ENCODE data around the gene KRT12.

Gene KRT12

GRCh38 chr17:40873255-40873654, 6.2 kb upstream of the KRT12 start:
- Histone ChIP-seq H3K36me3 (no peaks in the 10 kb centered on the region), H3K27ac (no peak overlapping the region), H3K9me3 (no peaks in the 10 kb centered on the region), H3K27me3 (peaks cover 33% of the 10 kb centered on the region), H3K4me1 (ENCODE audit: control insufficient read depth in 1 of 2, insufficient read depth in 1 of 2, low read depth in 1 of 2, low read length in 1 of 2) (peaks cover 21 to 25% of the 10 kb centered on the region in 2 experiments), H3K4me3 (ENCODE audit: low read depth in 1 of 2, low read length in 1 of 2) (no peak overlapping the region)
- no peak for TF ChIP-seq CTCF (IDR thresholded peaks at IDR 0.05)

GRCh38 chr17:40872416-40872815, 5.4 kb upstream of the KRT12 start:
- H3K27ac ChIP-seq = no peak overlapping the region
- H3K36me3 ChIP-seq = no peaks in the 10 kb centered on the region
- no peaks in the 10 kb centered on the region for H3K9me3 ChIP-seq
- H3K4me1 ChIP-seq (ENCODE audit: control insufficient read depth in 1 of 2, insufficient read depth in 1 of 2, low read depth in 1 of 2, low read length in 1 of 2) = peaks cover 28 to 30% of the 10 kb centered on the region in 2 experiments
- no peak overlapping the region for H3K4me3 ChIP-seq (ENCODE audit: low read depth in 1 of 2, low read length in 1 of 2)
- no peak for TF ChIP-seq CTCF (IDR thresholded peaks at IDR 0.05)
- peaks cover 33% of the 10 kb centered on the region for H3K27me3 ChIP-seq

- peaks cover 33% of the 10 kb centered on the region for H3K27me3 ChIP-seq
- no peak overlapping the region for H3K27ac ChIP-seq
- H3K4me1 ChIP-seq (ENCODE audit: control insufficient read depth in 1 of 2, insufficient read depth in 1 of 2, low read depth in 1 of 2, low read length in 1 of 2) = peaks cover 34 to 40% of the 10 kb centered on the region in 2 experiments
- no peak for TF ChIP-seq CTCF (IDR thresholded peaks at IDR 0.05)
- H3K36me3 ChIP-seq = no peaks in the 10 kb centered on the region
- no peak overlapping the region for H3K4me3 ChIP-seq (ENCODE audit: low read depth in 1 of 2, low read length in 1 of 2)
- H3K9me3 ChIP-seq = no peaks in the 10 kb centered on the region
These were observed 4.3 kb upstream of the KRT12 start for GRCh38 chr17:40871316-40871715.

GRCh38 chr17:40870136-40870535, 3.1 kb upstream of the KRT12 start:
- H3K9me3 ChIP-seq = no peaks in the 10 kb centered on the region
- H3K36me3 ChIP-seq = no peaks in the 10 kb centered on the region
- H3K27me3 ChIP-seq = peaks cover 27% of the 10 kb centered on the region
- peaks cover 46 to 49% of the 10 kb centered on the region in 2 experiments for H3K4me1 ChIP-seq (ENCODE audit: control insufficient read depth in 1 of 2, insufficient read depth in 1 of 2, low read depth in 1 of 2, low read length in 1 of 2)
- TF ChIP-seq CTCF (IDR thresholded peaks at IDR 0.05) = no peak
- H3K27ac ChIP-seq = no peak overlapping the region
- no peak overlapping the region for H3K4me3 ChIP-seq (ENCODE audit: low read depth in 1 of 2, low read length in 1 of 2)

GRCh38 chr17:40864661-40865390, 2.2 kb downstream of the KRT12 start:
- Histone ChIP-seq H3K36me3 (no peaks in the 10 kb centered on the region), H3K27ac (peak overlapping the region; percentile 30), H3K9me3 (no peaks in the 10 kb centered on the region), H3K27me3 (peaks cover 37% of the 10 kb centered on the region), H3K4me3 (ENCODE audit: low read depth in 1 of 2, low read length in 1 of 2) (no peak overlapping the region), H3K4me1 (ENCODE audit: control insufficient read depth in 1 of 2, insufficient read depth in 1 of 2, low read depth in 1 of 2, low read length in 1 of 2) (peaks cover 39 to 43% of the 10 kb centered on the region in 2 experiments)
- no peak for TF ChIP-seq CTCF (IDR thresholded peaks at IDR 0.05)

Measured in neutrophil (primary cell).